ENCODE data around the gene FHIT. TPM values are rescaled to one million over a fixed set of nuclear protein-coding genes. Genes with fewer than 3 reads are reported as not detected.
"Not testable (repeated sequence)": the region's sequence is repeated elsewhere in the genome, so short reads cannot be mapped to it uniquely, and the experiment has no call there.

FHIT gene
- total RNA-seq, 1 donor from 2014 or later, result 26.0 TPM

DNA sequence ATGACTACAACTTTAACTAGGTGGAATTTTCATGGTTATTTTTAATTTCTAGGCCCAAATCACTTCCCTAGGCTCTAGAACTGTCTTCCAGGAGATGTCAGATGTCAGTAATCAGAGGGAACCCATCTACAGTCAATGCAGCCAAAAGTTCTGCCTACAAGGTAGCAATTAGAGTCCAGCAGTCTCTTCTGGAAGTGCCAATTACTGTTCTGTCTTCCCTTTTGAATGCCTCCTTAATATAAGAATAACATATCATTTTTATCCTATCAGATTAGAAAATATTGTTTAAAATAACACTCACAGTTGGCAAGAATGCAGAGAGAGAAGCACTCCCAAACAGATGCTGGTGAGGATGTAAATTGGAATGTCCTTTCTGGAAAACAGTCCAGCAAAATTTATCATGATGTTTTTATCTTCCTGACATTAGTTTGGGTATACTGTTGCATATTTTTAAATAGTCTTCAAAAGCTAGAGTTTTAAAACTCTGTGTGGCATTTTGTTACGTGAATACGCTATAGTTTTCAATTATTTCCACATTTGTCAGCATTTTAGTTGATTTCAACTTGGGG lies 543.7 kb downstream of the FHIT start:
- no peak for DNase-seq (ENCODE audit: low spot score)

DNA sequence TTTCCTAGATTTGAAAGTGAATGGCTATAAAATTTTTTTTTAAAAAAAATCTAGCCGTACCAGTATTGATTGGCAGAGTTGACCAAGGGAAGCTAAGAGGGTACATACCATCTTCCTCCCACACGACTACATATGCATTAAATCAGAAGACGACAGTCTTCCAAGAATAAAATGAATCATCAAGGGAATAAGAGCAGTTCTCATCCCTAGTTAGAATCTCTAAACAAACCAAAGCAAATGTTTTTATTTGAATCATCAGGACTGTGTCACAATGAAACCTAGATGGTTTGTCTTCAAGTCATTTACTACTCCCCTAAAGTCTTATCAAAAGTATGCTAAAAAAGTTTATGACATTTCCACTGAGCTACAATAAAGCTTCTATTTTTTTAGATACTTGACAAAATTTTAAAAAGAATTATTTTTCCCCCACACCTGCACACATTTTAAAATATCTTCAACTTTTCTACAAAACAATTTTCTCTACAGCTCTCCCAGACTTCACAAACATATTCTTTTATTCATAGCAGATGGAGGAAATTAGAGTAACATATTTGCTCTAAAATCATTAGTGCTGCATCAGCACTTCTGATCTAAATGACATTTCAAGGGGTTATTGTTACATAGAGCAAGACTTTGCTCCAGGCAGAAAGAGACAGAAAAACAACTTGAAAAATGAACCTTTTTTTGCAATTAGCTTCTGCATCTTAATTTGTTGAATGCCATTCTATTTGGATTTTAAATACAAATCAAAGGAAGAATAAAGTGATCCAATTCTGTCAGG lies 547.1 kb downstream of the FHIT start:
- no peak for DNase-seq (ENCODE audit: low spot score)

DNA sequence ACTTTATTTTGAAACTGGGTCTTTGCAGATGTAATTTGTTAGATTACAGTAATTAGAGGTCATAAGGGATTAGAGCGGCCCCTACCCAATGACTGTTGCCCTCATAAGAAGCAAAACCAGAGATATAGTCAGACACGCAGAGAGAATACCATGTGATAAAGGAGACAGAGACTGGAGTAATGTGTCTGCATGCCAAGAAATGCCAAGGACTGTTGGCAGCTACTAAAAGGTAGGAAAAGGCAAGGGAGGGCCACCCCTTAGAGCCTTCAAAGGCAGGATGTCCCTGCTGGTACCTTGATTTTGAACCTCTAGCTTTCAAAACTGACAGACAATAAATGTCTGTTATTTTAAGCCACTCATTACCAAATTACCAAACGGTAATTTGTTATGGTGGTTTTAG lies 548.2 kb downstream of the FHIT start:
- DNase-seq (ENCODE audit: low spot score), result no peak

DNA sequence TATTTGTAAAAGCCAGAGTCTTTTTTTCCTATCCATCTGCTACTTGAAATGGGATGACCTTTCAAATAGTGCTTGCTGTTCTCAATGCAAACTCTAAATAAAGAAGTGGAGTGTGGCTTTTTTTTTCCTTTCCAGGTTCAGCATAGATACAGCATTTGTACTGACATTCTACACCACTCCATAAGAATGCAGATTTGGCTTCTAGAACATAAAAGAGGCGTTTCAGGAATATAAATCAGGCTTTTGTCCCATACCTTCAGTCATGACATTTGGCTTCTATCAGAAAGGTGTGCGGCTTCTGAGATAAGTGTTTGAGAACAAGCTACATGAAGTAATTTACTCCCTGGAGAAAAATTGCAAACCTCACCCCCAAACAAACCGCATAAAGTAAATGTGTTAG lies 553.1 kb downstream of the FHIT start:
- DNase-seq (ENCODE audit: low spot score), result no peak

DNA sequence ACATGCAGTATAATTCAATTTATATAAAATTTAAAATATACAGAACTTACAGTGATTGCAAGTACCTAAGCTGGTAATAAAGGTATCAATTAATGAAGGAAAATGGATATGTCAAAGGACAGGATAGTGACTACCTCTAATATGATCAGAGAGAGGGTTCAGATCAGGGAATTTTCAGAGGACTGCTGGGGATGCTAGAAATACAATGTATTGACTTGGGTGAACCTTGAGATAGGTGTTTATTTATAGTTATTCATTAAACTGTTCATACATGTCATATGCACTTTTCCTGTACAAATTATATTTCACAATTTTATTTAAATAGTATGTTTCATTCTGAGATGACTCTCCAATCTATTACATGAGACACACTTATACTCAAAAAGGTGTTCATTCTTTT lies 554.1 kb downstream of the FHIT start:
- DNase-seq (ENCODE audit: low spot score), result no peak

DNA sequence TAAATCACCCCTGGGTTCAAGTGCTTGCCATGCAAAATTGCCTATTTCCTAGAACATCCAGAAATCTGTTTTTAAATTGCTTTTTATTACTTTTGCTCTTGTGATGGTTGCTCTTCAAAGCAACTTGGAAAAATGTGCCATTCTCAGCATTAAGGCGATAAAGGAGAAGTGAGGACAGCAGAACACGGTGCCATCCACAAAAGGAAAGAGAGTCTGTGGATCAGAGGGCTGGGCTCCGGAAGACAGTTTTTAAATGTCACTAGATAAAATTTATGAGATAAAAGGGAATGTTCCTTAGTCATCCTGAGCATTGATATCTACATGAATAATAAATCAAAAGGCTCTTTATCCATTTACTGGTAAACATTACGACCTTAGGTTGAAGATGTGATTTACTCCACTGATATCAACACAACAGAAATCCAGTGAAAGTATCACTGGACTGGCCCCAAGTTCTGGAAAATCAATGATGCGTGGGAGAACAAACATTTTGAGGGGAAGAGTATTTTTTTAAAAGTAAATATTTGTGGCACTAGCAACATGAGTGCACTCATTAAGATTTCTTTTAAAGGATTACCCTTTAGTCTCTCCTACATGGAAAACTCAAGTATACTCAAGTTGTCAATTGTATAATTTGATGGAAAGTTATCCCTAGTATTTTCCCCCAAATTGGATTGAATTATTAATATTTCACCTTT lies 554.7 kb downstream of the FHIT start:
- no peak for DNase-seq (ENCODE audit: low spot score)

DNA sequence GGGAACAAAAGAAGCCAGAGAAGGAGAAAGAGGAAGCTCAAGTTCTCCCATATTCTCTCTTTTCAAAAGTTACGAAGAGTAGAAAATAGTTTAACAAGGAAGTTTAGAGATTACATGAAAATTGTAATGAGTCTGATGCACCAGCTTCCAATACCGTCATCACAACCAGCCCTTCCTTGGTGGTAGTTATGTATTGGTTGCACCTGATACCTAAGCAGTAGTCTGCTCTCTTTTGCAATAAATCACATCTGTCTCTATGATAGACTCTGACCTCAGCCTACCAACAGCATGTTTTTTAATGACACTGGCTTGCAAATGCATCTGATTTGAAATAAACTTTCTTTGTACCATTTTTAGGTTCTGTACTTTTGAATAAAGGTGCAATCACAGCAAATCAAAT lies 575.8 kb downstream of the FHIT start:
- no peak for DNase-seq (ENCODE audit: low spot score)

DNA sequence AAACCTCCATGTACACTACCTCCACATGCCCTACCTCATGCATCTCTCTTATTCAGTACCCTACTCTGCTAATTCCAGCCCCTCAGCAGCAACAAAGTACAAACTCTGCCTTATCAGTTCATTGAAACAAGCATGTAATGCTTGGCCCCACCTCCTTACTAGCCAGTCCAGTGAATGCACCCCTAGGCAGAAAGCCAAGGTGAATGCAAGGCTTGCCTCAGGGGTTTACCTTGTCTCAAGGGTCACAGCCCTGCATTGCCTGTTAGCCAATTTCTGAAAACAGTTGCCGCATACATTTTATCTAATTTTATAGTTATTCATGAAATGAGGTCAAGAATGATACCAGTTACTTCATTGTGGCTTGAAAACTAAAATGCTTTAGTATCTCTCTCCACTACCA lies 576.4 kb downstream of the FHIT start:
- no peak for DNase-seq (ENCODE audit: low spot score)

DNA sequence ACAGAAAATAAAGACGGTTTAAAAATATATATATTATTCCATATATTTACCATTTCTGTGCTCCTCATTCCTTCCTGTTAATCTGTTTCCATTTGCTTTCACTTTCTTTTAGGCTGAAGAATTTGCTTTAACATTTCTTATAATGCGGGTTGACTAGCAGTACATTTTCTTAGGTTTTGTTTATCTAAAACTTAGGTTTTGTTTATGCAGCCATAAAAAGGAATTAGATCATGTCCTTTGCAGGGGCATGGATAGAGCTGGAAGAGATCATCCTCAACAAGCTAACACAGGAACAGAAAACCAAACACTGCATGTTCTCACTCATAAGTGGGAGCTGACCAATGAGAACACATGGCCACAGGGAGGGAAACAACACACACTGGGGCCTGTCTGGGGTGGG lies 578.1 kb downstream of the FHIT start:
- no peak for DNase-seq (ENCODE audit: low spot score)

DNA sequence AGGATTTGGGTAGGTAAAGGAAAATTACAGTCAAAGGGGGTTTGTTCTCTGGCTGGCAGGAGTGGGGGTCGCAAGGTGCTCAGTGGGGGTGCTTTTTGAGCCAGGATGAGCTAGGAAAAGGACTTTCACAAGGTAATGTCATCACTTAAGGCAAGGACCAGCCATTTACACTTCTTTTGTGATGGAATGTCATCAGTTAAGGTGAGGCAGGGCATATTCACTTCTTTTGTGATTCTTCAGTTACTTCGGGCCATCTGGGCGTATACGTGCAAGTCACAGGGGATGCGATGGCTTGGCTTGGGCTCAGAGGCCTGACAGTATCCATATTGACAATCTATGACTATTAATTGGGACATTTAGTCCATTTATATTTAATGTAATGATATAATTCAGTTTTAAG lies 578.9 kb downstream of the FHIT start:
- not testable (repeated sequence) for DNase-seq (ENCODE audit: low spot score)

DNA sequence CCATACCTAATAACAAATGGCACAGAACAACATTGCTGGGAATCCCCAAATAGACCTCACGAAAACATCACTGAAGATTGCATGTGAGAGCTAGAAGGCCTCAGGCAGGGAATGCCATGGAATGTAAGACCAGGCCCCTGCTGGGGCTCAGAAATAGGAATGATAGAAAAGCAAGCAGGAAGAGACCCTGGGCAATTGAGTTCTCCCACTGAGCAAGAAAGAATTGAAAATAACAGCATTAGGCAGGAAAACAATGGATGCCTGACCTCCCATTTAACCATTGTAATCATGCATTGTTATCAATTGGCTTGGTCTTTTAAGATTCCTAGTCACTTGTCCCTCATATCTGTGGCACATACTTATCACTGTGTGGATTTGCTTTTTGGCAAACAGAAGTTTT lies 581.6 kb downstream of the FHIT start:
- DNase-seq (ENCODE audit: low spot score), result no peak

DNA sequence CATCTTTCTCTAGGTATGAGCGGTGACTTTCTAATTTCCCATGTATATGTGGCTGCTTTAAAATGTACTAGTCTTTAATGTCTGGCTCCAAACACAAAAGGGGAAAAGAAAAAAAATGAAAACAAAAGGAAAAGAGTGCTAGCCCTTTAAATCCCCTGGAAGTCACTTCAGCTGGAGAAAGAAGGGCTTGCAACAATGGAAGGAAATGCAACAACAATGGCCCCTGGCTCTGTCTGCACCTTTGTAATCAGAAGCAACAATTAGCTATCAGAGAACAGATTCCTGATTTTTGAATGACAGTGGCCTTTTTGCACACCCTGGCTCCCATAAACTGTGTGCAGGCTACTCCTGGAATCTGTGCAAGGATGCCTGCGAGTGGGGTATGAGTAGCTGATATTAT lies 591.2 kb downstream of the FHIT start:
- no peak for DNase-seq (ENCODE audit: low spot score)

DNA sequence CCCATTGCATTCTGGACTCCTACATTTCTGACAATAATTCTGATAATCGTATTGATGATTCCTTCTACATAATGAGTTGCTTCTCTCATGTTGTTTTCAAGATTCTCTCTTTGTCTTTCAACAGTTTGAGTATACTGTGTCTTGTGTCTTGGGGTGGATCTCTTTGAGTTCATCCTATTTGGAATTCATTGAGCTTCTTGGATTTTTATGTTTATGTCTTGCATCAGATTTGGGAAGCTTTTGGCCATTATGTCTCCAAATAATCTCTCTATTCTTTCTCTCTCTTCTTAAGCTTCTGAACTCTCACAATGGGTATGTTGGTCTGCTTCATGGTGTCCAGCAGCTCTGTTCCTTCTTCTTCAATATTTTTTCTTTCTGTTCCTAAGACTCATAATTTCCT lies 592.2 kb downstream of the FHIT start:
- no peak for DNase-seq (ENCODE audit: low spot score)

DNA sequence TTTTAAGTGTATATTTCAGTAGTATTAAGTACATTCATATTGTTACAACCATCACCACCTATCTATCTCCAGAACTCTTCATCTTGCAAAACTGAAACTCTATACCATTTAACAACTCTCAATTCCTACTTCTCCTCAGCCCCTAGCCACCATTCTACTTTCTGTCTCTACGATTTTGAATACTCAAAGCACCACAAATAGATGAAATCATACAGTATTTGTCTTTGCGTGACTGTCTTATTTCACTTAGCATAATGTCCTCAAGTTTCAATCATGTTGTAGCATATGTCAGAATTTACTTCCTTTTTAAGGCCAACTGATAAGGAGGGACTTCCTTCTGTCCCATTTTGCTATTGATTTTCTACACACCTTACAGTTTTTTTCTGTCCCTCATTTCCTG lies 593.3 kb downstream of the FHIT start:
- DNase-seq (ENCODE audit: low spot score), result no peak

DNA sequence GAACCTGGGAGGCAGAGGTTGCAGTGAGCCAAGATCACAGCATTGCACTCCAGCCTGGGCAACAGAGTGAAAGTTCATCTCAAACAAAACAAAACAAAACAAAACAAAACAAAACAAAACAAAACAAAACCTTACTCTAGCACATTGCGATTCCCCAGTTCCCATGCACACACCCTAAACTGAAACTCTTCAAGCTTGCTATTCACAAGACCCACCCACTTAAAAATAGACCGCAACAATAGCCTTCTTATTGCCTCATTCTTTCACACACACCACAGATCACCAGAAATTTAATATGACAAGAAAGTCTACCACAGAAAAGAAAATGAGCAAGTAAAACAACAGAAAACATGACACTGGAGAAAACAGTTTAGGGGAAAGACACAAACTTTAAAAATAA lies 598.4 kb downstream of the FHIT start:
- DNase-seq (ENCODE audit: low spot score), result no peak

DNA sequence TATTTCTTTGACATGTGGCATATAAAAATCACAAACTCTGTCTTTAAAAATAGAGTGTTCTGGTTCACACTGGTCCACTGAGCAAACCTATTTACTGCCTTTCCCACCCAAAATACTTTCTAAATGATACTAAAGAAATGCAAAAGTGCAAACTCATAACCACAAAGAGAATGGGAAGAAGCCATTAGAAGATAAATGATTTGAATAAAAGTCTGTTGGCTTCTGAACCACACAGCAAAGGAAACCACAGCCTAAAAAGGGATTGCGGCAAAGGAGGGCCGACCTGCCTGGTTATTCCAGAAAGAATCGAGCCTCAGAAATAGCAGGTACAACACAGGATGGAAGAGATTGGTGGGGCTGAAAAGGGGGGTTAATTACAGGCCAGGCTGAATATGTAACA lies 599.5 kb downstream of the FHIT start:
- DNase-seq (ENCODE audit: low spot score), result no peak

DNA sequence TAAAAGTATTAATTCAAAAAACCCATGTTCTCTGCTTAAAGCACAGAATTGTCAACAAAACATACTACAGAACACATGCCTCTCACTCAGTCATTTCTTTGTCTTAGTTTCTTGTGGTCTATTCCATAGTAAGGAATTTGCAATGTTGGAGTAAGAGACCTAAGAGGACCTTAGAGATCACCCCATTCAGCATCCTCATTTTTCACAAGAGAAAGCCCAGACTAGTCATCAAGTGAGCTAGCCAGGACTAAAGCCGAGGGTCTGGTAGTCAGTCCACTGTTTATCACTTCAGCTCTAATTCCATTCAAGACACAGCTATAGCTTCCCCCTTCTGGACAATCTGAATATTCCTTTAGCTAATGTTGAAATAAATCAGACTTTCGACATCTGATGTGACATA lies 601.1 kb downstream of the FHIT start:
- no peak for DNase-seq (ENCODE audit: low spot score)

DNA sequence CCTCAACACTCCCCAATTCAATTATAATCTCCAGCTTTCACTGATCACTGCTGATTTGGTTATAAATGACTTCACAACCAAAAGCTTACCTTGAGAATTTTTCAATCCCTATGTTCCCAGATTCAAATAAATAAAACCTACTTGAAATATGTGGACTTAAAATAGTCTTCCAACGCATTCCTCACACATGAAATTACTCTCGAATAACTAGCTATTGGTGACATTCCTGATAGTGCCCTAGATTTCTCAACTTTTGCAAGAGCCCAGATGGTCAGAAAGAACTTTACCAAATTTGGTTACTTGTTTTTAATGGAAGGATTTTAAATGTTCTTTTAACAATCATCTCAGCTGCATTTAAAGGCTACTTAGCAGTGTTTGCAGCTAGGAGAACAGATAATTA lies 605.5 kb downstream of the FHIT start:
- no peak for DNase-seq (ENCODE audit: low spot score)

DNA sequence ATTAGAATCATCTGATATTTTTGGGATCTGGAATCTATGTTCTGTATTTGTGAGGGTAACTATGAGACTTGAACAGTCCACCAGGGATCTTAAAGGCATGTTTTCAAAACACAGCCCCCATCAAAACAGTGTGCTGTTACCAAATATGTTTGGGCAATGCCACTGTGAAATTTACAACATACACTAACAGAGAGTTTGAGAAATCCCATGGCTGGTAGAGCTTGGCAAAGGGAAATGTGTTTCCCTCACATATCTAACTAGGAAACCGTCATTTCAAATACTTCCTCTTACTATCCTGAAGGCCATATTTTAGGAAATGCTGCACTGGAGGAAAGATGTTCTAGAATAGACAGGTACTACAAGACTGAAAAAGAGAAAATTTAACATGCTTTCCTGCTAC lies 607.4 kb downstream of the FHIT start:
- DNase-seq (ENCODE audit: low spot score), result no peak

DNA sequence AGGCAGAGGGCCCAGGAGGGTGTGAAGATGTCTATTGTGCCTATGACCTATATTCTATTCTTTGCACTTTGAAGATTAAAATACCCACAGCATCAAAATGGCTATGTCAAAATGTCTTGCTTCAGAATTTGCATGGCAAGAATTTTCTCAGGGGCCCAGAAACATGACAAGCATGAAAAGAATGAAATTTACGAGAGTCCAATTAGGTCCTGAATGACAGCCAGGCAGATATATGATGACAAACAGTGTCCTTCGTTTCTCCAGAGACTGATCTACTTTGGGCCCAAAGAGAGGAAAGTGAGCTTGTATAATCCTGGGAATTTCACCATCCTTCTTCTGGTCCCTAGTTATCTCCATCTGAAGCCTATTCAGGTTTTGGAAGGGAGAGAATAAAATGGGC lies 609.9 kb downstream of the FHIT start:
- no peak for DNase-seq (ENCODE audit: low spot score)

DNA sequence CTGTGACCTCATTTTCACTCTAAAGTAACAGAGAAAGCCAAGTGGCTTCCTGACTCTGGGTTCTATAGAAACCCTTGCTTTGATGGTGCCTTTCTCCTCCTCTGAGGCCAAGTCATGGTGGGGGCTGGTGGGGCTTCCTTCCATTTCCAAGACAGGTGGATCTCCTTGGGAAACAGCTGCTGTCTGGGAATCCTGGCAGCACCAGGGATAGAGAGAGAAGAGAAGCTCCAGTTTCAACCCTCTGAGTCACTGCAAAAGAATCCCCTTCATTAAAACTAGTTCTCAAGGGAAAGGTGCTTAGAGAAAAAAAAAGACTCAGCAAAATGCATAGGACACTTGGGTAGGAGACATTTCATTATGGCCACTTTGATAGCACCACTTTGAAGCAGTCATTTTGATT lies 614.4 kb downstream of the FHIT start:
- DNase-seq (ENCODE audit: low spot score), result no peak

DNA sequence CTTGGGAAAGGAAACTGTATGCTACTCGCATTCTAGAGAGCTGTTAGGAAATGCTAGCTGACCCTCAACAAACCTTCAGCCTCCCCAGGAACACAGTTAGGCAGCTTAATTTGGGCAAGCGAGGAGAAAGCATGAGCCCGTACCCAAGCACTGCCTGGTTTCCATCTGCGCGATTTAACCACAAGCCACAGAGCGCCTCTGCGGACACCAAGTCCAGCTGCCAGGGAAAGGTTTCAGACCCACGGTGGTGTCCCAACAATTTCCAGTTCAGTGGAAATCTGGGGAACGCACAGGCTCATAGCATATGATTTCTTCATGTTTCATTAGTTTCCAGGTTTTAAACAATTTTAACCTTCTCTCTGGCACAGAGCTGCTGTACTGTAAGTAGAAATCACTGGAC lies 617.6 kb downstream of the FHIT start:
- no peak for DNase-seq (ENCODE audit: low spot score)

DNA sequence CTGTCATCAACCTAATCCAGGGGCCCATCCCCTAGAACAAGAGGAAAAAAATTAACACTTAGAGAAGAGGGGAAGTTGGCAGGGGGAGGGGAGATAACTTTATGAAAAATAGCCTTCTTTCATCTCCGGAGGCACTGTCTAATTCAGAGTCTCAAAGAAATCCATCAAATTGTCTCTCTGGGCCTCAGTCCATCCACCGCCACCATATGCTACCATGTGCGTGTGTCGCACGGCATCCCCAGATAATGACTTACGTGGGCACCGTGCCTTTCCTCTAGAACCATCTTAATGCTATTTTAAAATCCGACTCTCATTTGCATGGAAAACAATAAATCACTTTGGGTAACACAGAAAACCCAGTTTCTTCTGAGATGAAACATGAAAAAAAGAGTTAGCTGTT lies 619.7 kb downstream of the FHIT start:
- no peak for DNase-seq (ENCODE audit: low spot score)

All from ureter (tissue), 1 donor.